HG02759 (cell line): ENCODE results near the gene ZNF443.
A peak's percentile ranks its signal among the peaks of the same experiment; 100 is the strongest.
"Not testable (repeated sequence)": the region's sequence is repeated elsewhere in the genome, so short reads cannot be mapped to it uniquely, and the experiment has no call there.

Experiments used
- ATAC-seq: cut with Tn5 transposase; IDR thresholded peaks from one replicate; pipeline ENCODE4 v1.9.1; 2021; ENCODE audit warnings: mild to moderate bottlenecking, moderate library complexity; ENCODE audit not compliant: unreplicated experiment

The ZNF443 gene

DNA sequence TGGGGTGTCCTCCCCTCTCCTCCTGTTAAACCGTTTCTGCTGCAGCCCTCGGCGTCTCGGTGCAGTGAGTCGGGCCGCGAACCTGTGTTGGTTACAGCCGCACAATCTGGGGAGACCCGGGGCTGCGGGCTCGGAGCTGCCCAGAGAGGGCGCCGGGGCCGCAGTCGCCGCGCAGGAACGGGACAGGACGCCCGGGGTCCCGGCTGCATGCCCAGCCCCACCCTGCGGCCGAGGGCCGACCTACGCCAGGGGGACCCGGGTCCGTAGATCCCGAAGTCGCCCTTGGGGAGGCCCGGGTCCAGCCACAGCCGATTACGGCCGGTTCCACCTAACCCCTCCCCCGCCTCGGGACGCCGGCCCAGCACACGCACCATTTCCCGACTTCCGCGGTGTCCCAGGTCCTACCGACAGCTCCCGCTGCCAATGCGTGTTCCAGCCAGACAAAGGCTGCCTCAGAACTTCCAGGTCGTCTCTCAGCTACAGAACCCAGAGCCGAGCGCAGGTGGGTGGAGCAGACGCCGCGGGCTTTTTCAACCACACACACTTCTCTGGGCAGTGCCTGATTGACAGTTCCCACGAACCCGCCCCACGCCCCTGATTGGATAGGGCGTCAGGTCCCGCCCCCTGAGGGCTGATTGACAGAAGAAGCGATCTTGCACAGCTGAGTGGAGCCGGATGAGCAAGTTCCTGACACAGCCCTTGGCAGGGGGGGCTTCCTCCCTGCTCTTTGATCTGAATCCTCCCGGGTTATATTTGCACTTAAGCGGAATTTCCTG, at the start of gene ZNF443:
TSS of gene ZNF443 (minus strand) at position 481 of the 776 bp plus-strand sequence. CDS start at position 374, 107 bp downstream.
- peak; percentile 95 for ATAC-seq

DNA sequence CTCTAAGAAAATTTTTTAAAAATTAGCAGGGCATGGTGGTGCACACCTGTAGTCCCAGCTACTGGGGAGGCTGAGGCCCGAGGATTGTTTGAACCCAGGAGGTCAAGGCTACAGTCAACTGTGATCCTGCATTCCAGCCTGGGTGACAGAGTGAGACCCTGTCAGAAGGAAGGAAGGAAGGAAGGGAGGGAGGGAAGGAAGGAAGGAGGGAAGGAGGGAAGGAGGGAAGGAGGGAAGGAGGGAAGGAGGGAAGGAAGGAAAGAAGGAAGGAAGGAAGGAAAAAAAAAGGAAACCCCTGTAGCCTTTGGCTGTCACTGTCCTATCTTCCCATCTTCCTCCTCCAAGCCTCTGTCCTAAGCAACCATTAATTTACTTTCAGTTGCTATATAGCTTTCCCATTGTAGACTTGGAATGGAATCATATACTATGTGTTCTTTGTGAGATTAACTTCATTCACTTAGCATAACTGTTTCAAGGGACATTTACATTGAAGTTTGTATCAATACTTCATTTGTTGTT, 45.5 kb upstream of the ZNF443 start:
- ATAC-seq = not testable (repeated sequence)

DNA sequence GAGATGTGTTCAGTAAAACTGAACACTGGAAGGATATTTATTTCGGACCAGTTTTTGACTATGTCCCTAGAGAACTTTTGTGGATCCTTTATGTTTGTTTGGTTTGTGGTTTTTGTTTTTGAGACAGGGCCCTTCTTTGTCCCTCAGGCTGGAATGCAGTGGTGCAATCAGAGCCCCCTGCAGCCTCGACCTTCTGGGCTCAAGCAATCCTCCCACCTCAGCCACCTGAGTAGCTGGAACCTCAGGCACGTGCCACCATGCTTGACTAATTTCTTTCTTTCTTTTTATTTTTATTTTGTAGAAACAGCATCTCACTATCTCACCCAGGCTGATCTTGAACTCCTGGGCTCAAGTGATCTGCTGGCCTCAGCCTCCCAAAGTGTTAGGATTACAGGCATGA, 44.8 kb upstream of the ZNF443 start:
- ATAC-seq = no peak

DNA sequence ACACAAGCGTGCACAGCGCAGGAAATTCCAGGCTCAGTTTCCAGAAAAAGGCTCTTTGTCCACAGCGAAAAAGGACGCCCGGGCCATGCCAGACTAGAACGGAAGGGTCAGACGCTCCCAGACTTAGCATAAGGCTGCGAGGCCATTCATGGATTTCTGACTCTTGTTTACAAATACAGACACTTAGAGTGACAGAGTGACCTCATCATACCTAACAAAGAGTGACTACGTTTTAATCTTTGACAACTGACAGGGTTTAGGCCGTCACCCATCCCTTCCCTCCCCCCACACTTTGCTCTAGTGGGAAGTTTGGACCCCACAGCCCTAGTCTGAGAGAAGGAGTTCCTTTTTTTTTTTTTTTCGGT, 44.2 kb upstream of the ZNF443 start:
- ATAC-seq = peak; percentile 6

DNA sequence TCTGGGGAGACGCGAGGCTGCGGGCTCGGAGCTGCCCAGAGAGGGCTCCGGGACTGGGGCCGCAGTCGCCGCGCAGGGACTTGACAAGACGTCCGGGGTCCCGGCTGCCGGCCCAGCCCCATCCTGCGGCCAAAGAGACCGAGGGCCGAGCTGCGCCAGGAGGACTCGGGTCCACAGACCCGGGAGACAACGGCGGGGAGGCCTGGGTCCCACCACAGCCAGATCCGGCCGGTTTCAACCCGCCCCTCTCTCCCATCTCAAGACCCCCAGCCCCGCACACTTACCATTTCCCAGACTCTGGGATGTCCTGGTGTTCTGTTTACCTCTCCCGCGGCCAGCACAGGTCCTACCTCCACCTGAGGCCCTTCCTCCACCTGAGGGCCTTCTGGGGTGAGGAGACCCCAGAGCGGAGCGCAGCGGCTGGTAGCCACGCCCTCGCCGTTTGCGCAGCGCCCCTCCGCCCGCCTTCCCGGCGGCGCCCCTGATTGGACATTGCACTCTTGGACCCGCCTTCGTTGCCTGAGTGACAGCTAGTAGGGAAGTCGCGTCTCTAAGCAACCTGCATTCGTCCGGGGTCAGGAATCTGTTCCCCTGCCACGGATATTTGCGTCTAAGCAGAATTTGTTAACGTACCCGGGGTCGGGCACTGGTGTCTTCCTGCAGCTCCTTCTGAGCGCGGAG, 43.7 kb upstream of the ZNF443 start, which contains the start of gene ZNF709:
TSS of gene ZNF709 (minus strand) at position 446 of the 681 bp plus-strand sequence. CDS start at position 287, 159 bp downstream.
- peak; percentile 95 for ATAC-seq

DNA sequence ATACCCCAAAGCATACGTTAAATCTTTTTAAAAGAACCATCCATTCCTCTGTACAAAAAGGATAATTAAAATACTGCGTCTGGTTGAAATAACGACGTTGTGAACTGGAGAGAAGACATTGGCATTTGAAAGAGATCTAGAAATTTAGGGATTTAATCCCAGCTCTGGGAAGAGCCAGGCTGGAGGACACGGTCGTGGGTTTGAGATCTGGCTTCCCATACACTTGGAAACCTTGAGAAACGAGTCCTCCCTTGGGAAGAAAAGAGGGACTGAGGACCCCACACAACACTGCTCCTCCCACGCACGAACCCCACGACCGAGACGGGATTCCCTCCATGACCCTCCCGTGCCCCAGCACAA, 43.2 kb upstream of the ZNF443 start:
- no peak for ATAC-seq

DNA sequence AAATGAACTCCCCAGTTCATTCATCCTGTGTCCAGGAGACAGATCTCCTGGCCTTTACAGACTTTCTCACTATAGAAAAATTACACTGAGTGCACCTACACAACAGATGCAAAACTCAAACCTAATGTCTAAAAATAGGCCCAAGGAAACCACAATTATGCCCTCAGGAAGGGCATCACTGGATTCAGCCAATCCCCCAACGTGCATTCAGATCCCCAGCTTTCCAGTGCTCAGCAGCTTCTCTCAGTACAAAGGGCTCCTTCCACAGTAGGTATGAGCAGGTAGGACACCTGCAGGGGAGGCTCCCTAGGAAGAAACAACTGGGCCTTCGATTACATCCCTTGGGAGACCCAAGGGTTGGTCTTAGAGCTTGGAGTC, 41.7 kb upstream of the ZNF443 start:
- ATAC-seq = no peak

DNA sequence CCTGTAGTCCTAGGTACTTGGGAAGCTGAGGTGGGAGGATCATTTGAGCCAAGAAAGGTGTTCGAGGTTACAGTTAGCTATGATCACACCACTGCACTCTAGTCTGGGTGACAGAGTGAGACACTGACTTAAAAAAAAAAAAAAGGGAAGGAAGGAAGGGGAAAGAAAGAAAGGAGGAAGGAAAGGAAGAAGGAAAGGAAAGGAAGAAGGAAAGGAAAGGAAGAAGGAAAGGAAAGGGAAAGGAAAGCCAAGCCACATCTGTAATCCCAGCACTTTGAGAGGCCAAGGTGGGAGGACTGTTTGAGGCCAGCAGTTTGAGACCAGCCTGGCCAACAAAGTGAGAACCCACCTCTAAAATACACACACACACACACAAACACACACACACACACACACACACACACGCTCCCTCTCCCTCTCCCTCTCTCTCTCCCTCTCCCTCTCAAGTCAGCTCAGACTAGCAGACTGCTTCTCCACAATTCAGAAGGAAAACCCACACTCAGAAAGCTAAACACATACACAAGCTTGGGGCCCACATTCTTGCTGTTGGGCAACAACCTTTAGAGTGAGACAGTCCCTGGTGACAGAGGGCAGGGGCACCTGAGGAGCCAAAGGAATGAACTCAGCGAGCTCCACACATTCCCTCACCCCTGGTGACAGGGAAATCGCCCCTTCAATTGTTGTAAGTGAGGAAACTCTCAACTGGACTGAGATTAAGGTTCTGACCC, 41.1 kb upstream of the ZNF443 start:
- ATAC-seq = no peak

DNA sequence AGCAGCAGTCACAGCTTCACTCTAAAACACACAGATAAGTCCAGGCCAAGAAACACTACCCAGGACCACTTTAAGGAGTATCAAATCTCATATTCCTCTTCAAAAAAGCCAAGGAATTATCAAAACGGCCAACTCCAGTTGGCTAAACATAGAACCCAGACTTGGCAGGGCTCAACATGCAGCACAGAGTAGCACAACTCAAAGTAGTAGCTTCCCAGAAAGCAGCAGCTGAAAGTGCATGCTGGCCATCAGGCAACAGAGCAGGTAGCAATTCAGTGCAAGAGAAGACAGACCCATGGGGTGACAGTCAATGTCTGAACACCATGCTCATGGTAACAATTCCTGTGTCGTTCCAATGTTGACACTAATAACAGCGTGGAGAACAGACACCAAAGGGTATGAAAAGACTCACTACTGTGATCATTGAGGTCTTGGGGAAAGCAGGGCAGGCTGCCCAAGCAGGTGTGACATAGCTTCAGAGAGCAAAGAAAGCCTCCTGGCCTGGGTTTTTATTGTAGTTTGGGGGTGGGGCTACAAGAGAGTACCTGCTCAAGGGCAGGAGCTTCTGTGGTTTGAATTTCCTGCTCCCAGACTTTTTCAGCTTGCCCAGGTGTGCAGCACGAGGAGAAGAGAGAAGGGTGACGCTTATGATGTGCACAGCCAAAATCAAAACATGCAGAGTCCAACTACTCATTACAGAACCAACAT, 37.6 kb upstream of the ZNF443 start:
- no peak for ATAC-seq

DNA sequence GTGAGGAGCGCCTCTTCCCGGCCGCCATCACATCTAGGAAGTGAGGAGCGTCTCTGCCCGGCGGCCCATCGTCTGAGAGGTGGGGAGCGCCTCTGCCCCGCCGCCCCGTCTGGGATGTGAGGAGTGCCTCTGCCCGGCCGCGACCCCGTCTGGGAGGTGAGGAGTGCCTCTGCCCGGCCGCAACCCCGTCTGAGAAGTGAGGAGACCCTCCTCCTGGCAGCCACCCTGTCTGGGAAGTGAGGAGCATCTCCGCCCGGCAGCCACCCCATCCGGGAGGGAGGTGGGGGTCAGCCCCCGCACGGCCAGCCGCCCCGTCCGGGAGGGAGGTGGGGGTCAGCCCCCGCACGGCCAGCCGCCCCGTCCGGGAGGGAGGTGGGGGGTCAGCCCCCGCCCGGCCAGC, 26.8 kb upstream of the ZNF443 start:
- ATAC-seq = not testable (repeated sequence)

DNA sequence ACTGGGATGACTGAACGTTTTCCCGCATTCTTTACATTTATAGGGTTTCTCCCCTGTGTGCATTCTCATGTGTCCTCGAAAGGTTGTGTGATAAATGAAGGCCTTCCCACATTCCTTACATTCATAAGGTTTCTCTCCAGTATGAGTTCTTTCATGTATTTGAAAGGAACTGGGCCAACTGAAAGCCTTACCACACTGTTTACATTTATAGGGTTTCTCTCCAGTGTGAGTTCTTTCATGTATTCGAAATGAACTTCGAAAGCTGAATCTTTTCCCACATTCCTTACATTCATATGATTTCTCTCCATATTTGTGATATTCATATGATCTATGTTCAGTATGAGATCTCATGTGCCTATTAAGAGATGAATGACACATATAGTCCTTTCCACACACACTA, 24.4 kb upstream of the ZNF443 start:
- no peak for ATAC-seq

DNA sequence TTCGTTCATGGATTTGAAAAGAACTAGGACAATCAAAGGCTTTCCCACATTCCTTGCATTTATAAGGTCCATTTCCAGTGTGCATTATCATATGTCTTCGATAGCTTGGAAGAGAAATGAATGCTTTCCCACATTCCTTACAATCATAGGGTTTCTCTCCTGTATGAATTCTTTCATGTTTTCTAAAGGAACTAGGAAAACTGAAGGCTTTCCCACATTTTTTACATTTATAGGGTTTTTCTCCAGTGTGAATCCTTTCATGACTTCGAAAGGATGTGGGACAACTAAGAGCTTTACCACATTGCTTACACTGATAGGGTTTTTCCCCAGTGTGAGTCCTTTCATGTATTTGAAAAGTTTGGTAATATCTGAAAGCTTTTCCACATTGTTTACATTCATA, 23.9 kb upstream of the ZNF443 start:
- ATAC-seq = no peak

DNA sequence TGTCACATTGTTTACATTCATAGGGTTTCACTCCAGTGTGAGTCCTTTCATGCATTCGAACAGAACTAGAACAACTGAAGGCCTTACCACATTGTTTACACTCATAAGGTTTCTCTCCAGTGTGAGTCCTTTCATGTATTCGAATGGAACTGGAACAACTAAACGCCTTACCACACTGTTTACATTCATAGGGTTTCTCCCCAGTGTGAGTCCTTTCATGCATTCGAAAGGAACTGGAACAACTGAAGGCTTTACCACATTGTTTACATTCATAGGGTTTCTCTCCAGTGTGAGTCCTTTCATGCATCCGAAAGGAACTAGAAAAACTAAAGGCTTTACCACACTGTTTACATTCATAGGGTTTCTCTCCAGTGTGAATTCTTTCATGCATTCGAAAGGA, 23.3 kb upstream of the ZNF443 start:
- ATAC-seq = not testable (repeated sequence)

DNA sequence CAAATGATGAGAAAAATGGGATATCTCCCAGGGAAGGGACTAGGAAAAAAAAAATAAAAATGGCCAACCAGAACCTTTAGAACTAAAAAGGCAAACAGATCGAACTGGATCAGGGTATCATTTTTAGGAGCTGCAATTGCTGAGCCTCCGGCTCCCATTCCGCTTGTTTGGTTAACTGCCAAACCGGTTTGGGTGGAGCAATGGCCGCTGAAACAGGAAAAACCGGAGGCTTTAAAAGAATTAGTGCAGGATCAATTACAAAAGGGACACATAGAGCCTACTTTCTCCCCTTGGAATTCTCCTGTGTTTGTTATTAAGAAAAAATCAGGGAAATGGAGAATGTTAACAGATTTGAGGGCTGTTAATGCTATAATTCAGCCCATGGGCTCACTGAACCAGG, 12.7 kb upstream of the ZNF443 start:
- no peak for ATAC-seq

DNA sequence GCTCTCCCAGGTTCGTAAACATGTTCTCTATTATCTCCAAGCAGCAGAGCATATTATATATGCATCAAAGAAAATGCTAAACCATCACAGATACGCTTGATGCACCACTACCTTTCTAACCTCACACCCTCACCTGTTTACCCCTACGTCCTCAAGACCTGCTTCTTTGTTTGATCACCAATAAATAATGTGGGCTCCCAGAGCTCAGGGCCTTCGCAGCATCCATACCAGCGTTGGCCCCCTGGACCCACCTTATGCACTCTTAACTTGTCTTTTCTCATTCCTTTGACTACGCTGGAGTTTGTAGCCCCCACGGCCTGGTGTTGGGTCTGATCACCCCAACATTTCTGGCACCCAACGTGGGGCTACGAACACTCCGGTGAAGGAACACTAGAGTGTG, 10.0 kb upstream of the ZNF443 start:
- ATAC-seq = no peak

DNA sequence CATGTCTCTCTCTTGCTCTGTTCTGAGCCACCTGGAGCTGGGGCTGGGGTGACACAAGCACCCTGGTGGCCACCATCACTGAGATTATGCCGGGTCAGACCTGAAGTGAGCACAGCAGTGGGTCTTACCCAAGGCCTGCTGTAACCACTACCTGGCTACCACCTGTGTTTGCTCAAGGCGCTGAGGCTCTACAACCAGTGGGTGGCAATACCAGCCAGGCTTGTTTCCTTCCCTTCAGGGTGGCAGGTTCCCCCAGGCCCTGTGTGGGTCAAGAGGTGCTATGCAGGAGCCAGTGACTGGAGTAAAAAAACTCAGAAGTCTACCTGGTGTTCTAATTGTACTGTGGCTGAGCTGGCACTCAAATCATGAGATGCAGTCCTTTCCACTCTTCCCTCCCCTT, 8.0 kb upstream of the ZNF443 start:
- no peak for ATAC-seq

DNA sequence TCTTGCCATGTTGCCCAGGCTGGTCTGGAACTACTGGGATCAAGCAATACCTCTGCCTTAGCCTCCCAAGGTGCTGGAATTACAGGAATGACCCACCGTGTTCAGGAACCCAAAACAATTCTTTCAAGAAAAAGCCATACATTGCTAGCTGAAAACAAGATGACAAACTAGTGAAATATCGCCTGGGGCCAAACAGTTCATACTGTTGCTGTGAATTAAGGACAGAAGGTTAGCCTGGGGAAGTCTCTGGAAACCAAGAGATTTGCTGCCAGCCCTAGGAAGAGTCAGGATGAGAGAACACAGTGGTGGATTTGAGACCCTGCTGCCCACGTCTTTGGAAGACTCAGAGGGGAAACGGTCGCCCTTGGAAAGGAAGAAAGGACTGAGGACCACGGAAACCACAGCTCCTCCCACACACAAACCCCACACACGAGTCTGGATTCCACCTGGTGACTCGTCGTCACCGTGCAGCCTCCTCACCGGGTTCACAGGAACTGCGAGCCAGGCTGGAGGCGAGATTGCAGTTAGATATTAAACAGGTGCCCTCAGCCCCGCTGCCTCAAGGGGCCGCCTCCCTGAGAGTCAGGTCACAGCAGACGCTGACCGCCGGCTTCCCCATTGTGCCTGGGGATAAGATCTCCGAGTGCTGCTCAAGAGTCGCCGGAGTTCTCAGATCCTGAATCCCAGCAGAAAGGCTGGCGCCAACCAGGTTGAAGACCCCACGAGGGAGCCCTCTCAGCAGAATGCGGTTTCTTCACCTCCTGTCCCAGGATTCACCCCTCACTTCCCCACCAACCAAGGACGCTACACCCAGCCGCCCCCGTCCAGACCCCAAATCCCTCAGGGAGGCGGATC, 908 bp downstream of the ZNF443 start:
- peak; percentile 31 for ATAC-seq

DNA sequence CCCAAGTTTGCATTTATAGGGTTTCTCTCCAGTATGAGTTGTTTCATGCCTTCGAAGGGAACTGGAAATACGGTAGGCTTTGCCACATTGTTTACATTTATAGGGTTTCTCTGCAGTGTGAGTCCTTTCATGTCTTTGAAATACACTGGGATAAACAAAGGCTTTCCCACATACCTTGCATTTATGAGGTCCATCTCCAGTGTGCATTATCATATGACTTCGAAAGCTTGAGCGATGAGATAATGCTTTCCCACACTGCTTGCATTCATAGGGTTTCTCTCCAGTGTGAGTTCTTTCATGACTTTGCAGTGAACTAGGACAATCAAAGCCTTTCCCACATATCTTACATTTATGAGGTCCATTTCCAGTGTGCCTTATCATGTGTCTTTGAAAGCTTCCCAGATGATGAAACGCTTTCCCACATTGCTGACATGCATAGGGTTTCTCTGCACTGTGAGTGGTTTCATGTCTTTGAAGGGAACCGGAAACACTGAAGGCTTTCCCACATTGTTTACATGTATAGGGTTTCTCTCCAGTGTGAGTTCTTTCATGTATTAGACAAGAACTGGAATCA, 10.0 kb downstream of the ZNF443 start:
- ATAC-seq = not testable (repeated sequence)

DNA sequence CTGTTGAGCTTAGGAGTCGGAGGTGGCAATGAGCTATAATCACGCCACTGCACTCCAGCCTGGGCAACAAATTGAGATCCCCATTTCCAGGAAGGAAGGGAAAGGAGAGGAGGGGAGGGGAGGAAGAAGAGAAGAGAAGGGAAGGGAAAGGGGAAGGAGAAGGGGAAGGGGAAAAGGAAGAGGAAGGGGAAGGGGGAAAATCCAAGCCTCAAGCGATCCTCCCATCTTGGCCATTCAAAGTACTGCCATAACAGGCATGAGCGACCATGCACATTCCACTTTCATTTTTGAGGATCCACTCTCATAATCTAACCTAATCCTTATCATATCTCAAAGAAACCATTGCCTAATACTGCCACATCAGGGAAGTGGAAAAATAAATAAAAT, 14.9 kb downstream of the ZNF443 start:
- ATAC-seq = no peak
